Activated B cell treated with CpG ODN at 0.5 μM for 24 hours (primary cell): ENCODE data around the gene FKBP8. TPM values are rescaled to one million over a fixed set of nuclear protein-coding genes. Genes with fewer than 3 reads are reported as not detected.

Source experiments
- ATAC-seq: fragments of 200-7000 bp; cut with Tn5 transposase; one replicate; pipeline ENCODE4 v1.10.0; 2021; ENCODE audit warnings: low read depth, mild to moderate bottlenecking, moderate library complexity
- CTCF ChIA-PET: fragments of 350-600 bp; sonication (Branson Sonifier 250); formaldehyde crosslinking; loops from one replicate; lab custom pipeline; 2021; ENCODE audit warnings: antibody characterized with exemption; lab: Charles Lee
- POLR2A ChIA-PET: fragments of 350-600 bp; sonication (Branson Sonifier 250); formaldehyde crosslinking; loops from one replicate; lab custom pipeline; 2021; ENCODE audit warnings: antibody characterized with exemption; lab: Charles Lee
- DNase-seq: peaks from one replicate; pipeline ENCODE4 v3.0.0; 2022
- H3K27ac Mint-ChIP-seq: one replicate; pipeline ENCODE4 v1.8.0; 2020; ENCODE audit warnings: mixed read lengths
- H3K27me3 Mint-ChIP-seq: one replicate; pipeline ENCODE4 v1.8.0; 2021; ENCODE audit warnings: mixed read lengths
- H3K36me3 Mint-ChIP-seq: one replicate; pipeline ENCODE4 v1.8.0; 2021; ENCODE audit warnings: low read depth, mixed read lengths
- H3K4me1 Mint-ChIP-seq: one replicate; pipeline ENCODE4 v1.8.0; 2021; ENCODE audit warnings: mixed read lengths
- H3K4me3 Mint-ChIP-seq: one replicate; pipeline ENCODE4 v1.8.0; 2020; ENCODE audit warnings: mild to moderate bottlenecking, mixed read lengths
- H3K9me3 Mint-ChIP-seq: one replicate; pipeline ENCODE4 v1.8.0; 2020; ENCODE audit warnings: mixed read lengths
- intact Hi-C: fragments of 100-400 bp; cut with micrococcal nuclease; formaldehyde crosslinking; loops from one replicate; pipeline ENCODE4 v1.15.1; 2024
- total RNA-seq: library from RNA; stranded (reverse); gene quantifications from 2 replicates; pipeline ENCODE4 v1.2.3, GENCODE V29; 2022
- TF ChIP-seq, protein P1 (sequence below): fragments of 200-600 bp; IDR thresholded peaks from one replicate; pipeline ENCODE4 v1.8.0; 2022; ENCODE audit warnings: antibody characterized with exemption, mild to moderate bottlenecking

Gene FKBP8
- total RNA-seq, 1 donor from 2014 or later = 133 TPM

- intact Hi-C loops = no loop called here
- TF ChIP-seq, protein P1, sequence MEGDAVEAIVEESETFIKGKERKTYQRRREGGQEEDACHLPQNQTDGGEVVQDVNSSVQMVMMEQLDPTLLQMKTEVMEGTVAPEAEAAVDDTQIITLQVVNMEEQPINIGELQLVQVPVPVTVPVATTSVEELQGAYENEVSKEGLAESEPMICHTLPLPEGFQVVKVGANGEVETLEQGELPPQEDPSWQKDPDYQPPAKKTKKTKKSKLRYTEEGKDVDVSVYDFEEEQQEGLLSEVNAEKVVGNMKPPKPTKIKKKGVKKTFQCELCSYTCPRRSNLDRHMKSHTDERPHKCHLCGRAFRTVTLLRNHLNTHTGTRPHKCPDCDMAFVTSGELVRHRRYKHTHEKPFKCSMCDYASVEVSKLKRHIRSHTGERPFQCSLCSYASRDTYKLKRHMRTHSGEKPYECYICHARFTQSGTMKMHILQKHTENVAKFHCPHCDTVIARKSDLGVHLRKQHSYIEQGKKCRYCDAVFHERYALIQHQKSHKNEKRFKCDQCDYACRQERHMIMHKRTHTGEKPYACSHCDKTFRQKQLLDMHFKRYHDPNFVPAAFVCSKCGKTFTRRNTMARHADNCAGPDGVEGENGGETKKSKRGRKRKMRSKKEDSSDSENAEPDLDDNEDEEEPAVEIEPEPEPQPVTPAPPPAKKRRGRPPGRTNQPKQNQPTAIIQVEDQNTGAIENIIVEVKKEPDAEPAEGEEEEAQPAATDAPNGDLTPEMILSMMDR = no peak
- Mint-ChIP-seq H3K4me3 (peak overlapping the region; percentile 7), H3K36me3 (peaks cover 20% of the 10 kb centered on the region), H3K4me1 (peaks cover 36% of the 10 kb centered on the region), H3K27me3 (no peaks in the 10 kb centered on the region), H3K27ac (no peak overlapping the region), H3K9me3 (no peaks in the 10 kb centered on the region)
- ATAC-seq (no peak), DNase-seq (no peak)
- POLR2A ChIA-PET = interaction anchor here (0.5 to 4.7 kb wide), 5 partner anchors 14 to 571 kb away, joined by 3 to 51 read pairs (median 4); partner anchors contain the start of genes REX1BD and UBA52
- CTCF ChIA-PET = interaction anchor here (2.2 kb wide), 1 partner anchor 328 kb away, joined by 12 read pairs; no protein-coding TSS in a partner anchor
These were observed 24.7 kb downstream of the FKBP8 start for GRCh38 chr19:18518639-18519038.

- Mint-ChIP-seq H3K9me3 (no peaks in the 10 kb centered on the region), H3K27me3 (no peaks in the 10 kb centered on the region), H3K4me3 (no peak overlapping the region), H3K4me1 (peaks cover 40% of the 10 kb centered on the region), H3K27ac (no peak overlapping the region), H3K36me3 (peaks cover 24% of the 10 kb centered on the region)
- CTCF ChIA-PET = no interaction called here
- TF ChIP-seq, protein P1 = no peak
- intact Hi-C loops = no loop called here
- POLR2A ChIA-PET = interaction anchor here (0.7 kb wide), 1 partner anchor 81 kb away, joined by 5 read pairs; no protein-coding TSS in a partner anchor
- DNase-seq (no peak), ATAC-seq (no peak)
These were observed 25.8 kb downstream of the FKBP8 start for GRCh38 chr19:18517606-18518005.

- H3K4me1 Mint-ChIP-seq = peaks cover 40% of the 10 kb centered on the region
- CTCF ChIA-PET = no interaction called here
- no peak overlapping the region for H3K4me3 Mint-ChIP-seq
These were observed 27.4 kb downstream of the FKBP8 start for GRCh38 chr19:18515959-18516358.

DNA sequence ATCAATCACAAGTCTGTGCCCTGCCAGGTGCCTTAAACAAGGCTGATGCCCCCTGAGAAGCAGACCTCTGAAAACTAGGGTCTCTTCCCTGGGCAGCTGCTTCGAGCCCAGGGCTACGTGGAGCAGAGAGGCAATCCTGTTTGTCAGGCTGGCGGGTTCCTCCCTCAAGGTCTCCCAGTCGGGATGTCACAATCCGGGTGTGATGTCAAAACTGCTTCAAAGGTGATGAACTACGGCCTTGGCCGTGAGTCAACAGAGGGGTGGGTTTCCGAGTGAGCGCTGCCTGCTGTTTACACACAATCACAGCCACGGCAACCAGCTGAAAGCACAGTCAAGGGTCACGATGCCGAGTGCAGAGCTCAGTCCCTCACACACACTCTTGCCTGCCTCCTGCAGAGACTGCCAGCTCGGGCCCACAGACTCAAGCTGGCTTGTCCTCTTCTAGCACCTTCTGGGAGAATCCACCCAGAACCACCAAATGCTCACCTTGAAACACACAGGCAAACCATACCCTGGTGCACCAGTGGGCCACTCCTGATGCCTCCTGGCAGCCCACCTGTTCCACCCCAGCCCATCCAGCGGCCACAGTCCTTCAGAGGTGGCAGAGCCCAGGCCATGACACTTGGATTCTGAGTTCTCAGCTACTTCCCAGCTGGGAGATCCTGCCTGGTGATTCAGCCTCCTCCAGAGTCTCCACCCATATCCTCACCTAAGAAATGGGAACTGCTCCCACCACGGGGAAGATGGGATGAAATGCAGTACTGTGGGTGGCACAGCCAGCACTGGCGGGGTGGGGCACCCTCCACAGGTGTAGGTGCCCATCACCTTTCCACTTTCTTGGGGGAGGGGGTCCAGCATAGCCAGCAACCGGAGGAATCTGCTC, 28.3 kb downstream of the FKBP8 start:
- Mint-ChIP-seq H3K36me3 (peaks cover 15% of the 10 kb centered on the region), H3K4me3 (no peak overlapping the region), H3K27me3 (no peaks in the 10 kb centered on the region), H3K4me1 (peaks cover 36% of the 10 kb centered on the region), H3K9me3 (no peaks in the 10 kb centered on the region), H3K27ac (no peak overlapping the region)
- ChIA-PET POLR2A (no interaction called here), CTCF (no interaction called here)
- TF ChIP-seq, protein P1 = no peak
- DNase-seq (no peak), ATAC-seq (no peak)
- intact Hi-C loops = no loop called here

More at GRCh38 chr19:18515959-18516358, 27.4 kb downstream of the FKBP8 start:
- TF ChIP-seq, protein P1 = no peak
- DNase-seq (no peak), ATAC-seq (no peak)
- intact Hi-C loops = no loop called here
- H3K27me3 Mint-ChIP-seq = no peaks in the 10 kb centered on the region
- no peak overlapping the region for H3K27ac Mint-ChIP-seq
- no peaks in the 10 kb centered on the region for H3K9me3 Mint-ChIP-seq
- POLR2A ChIA-PET = no interaction called here
- H3K36me3 Mint-ChIP-seq = peaks cover 19% of the 10 kb centered on the region

- TF ChIP-seq, protein P1 = no peak
- Mint-ChIP-seq H3K36me3 (peaks cover 15% of the 10 kb centered on the region), H3K4me1 (peaks cover 35% of the 10 kb centered on the region), H3K27ac (no peak overlapping the region), H3K27me3 (no peaks in the 10 kb centered on the region), H3K4me3 (no peak overlapping the region), H3K9me3 (no peaks in the 10 kb centered on the region)
- POLR2A ChIA-PET = interaction anchor here (0.7 kb wide), 1 partner anchor 318 kb away, joined by 3 read pairs; no protein-coding TSS in a partner anchor
- intact Hi-C loops = no loop called here
- ATAC-seq (no peak), DNase-seq (no peak)
- CTCF ChIA-PET = no interaction called here
These were observed 29.5 kb downstream of the FKBP8 start for GRCh38 chr19:18513868-18514267.
